ENCODE measurements around the gene NINJ1.

Gene NINJ1

GRCh38 chr9:93134015-93134739 is at the start of gene NINJ1:
Gene NINJ1 (minus strand): TSS chr9:93134251. CDS start chr9:93134217, 34 bp downstream.
- peak; percentile 58 for DNase-seq (ENCODE audit: low read depth)
- TF ChIP-seq CTCF (IDR thresholded peaks at IDR 0.05; ENCODE audit: low read length, missing control alignments): no peak
- H3K4me3 ChIP-seq (replicated peaks; ENCODE audit: low read depth, low read length): peak within 1 kb of the TSS; percentile 70

- TF ChIP-seq CTCF (IDR thresholded peaks at IDR 0.05; ENCODE audit: low read length, missing control alignments): no peak
- H3K4me3 ChIP-seq (replicated peaks; ENCODE audit: low read depth, low read length): no peak overlapping the region
- no peak for DNase-seq (ENCODE audit: low read depth)
Observed at GRCh38 chr9:93183131-93183662, 49.1 kb upstream of the NINJ1 start.

DNA sequence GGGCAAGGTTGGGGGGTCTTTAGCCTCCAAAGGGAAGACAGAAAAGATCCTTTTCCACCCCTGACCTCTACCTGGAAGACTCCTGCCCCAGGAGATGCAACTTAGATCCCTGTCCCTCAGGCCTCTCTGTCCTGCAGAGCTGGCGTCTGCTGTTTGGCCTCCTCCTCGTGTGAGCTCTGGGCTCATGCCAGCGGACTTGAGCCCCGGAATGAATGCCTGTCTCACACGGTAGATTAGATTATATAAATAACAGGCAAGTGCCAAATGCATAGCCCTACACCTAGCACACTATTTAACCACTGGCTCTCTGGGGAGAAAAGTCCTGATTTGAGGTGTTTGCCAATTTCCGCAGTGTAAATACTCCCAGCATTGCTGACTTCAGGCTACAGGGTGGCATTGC is 48.5 kb upstream of the NINJ1 start:
- no peak for TF ChIP-seq CTCF (IDR thresholded peaks at IDR 0.05; ENCODE audit: low read length, missing control alignments)
- no peak overlapping the region for H3K4me3 ChIP-seq (replicated peaks; ENCODE audit: low read depth, low read length)
- no peak for DNase-seq (ENCODE audit: low read depth)

DNA sequence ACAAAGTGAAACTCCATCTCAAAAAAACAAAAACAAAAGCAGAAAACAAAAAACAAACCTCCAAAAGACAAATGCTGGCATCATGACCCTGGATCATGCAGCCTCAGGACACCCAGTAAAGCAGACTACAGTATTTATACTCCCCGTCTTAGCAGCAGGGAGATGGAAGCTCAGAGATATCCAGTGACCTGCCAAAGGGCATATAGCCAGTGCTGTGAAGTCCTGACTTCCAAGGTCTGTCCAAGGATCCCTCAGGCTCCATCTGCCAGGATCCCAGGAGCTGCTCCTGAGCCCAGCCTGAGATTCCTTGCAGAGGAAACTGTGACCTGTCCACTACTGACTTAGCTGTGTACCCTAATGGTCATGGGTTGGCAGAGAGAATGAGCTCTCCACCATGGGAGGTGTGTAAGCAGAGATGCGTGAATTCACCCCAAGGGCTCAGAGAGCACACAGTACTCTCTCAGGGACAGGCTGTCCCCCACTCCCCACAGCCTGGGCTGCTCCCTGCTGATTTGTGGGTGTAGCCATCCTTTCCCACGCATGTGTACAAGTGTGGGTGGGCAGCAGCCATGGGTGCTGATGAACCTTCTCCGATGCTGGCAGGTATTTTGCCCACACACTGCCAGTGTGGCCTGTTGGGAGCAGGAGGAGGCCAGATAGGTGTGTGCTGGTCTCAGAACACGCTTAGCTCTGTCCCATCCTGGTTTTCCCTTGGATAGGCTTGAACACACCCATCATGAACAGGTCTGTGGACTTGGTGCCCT is 47.8 kb upstream of the NINJ1 start:
- TF ChIP-seq CTCF (IDR thresholded peaks at IDR 0.05; ENCODE audit: low read length, missing control alignments): no peak
- DNase-seq (ENCODE audit: low read depth): no peak
- no peak overlapping the region for H3K4me3 ChIP-seq (replicated peaks; ENCODE audit: low read depth, low read length)

- DNase-seq (ENCODE audit: low read depth): no peak
- H3K4me3 ChIP-seq (replicated peaks; ENCODE audit: low read depth, low read length): no peak overlapping the region
- no peak for TF ChIP-seq CTCF (IDR thresholded peaks at IDR 0.05; ENCODE audit: low read length, missing control alignments)
Observed at GRCh38 chr9:93180938-93181337, 46.9 kb upstream of the NINJ1 start.

DNA sequence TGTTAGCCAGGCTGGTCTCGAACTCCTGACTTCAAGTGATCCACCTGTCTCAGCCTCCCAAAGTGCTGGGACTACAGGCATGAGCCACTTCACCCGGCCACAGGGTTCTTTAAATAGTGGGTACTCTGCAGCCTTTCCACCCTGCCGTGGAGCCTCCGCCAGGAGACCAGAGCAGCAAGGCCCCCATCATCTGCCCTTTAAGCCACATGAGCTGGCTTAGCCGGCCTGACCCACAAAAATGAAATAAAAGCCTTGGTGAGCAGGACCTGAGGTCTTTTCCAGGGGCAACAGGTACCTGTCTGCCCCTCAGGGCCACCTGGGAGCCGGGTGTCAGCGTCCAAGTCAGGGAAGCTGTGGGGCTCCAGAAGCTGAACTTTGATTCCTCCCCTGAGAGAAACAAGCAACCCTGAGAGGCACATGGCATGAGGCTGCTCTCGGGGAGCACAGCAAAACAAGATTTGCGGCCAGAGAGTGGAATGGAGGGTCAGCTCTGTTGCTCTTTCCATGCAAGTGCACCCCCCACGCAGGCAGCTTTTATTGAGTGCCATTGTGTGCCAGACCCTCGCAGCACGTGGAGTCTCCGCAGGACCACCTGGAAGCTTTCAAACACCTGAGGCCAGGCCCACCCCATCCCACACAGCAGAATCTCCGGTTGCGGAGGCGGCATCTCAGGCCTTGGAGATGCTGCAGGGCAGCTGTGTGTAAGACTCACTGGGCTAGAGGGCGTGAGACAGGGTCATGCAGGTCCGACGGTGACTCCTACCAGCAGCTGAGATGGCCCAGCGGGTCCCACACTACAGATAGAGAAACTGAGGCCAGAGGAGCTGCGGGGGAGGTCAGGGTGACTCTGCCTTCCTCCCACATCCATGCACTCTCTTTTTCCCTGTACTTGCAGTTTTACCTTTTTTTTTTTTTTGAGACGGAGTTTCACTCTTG is 45.1 kb upstream of the NINJ1 start:
- DNase-seq (ENCODE audit: low read depth): no peak

More for the DNA sequence above, 45.1 kb upstream of the NINJ1 start:
- no peak overlapping the region for H3K4me3 ChIP-seq (replicated peaks; ENCODE audit: low read depth, low read length)
- no peak for TF ChIP-seq CTCF (IDR thresholded peaks at IDR 0.05; ENCODE audit: low read length, missing control alignments)

Data from fibroblast of pulmonary artery (primary cell).